Measurements from ENCODE around the gene CNTN5. TPM values are rescaled to one million over a fixed set of nuclear protein-coding genes. Genes with fewer than 3 reads are reported as not detected.
A peak's percentile ranks its signal among the peaks of the same experiment; 100 is the strongest.

The CNTN5 gene
- total RNA-seq, 1 experiment from 2014 or later, result not detected

DNA sequence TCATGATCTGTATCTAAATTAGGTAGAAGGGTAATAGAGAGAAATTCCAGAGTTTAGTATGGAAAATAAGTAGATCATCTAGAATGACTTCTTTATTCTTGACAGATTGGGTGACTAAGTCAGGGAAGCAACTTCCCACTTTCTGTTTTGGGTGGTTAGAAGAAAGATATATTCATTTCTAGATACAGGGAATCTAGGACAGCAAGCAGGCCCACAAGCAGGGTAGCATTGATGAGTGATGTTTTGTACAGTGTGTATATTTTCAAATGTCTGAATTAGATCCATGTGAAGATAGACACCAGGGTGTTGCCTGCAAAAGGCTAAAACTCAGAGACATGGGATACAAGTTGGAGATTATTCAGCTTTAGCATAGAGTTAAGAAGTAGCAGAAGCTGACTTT, 674.4 kb downstream of the CNTN5 start:
- DNase-seq (ENCODE audit: low read depth, low spot score), result no peak
- in situ Hi-C loops (cut with HindIII; ENCODE audit: low pct_unique_long_range_greater_than_20kb, low sequenced_read_pairs), result no loop called here

DNA sequence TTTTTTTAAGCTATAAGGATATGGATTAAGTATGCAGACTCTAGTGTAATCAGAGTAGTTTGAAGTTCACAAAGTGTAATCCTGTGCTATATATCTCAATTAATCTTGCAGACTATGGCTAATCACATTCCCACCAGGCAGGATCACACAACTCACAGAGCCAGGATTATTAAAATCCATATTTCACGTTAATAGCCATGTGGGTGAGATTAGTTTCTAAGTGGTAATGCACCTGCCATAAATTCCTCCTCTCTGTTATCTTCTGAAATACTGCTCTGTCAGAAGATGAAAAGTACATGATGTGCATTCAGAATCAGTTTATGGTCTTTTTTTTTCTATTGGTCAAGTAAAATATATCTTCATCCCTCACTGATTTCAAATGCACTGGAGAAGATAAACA, 686.1 kb downstream of the CNTN5 start:
- in situ Hi-C loops (cut with HindIII; ENCODE audit: low pct_unique_long_range_greater_than_20kb, low sequenced_read_pairs), result no loop called here
- no peak for DNase-seq (ENCODE audit: low read depth, low spot score)

- no peak for DNase-seq (ENCODE audit: low read depth, low spot score)
- in situ Hi-C loops (cut with HindIII; ENCODE audit: low pct_unique_long_range_greater_than_20kb, low sequenced_read_pairs), result no loop called here
Measured at GRCh38 chr11:99708928-99709672, 688.4 kb downstream of the CNTN5 start.

- no peak for DNase-seq (ENCODE audit: low read depth, low spot score)
- in situ Hi-C loops (cut with HindIII; ENCODE audit: low pct_unique_long_range_greater_than_20kb, low sequenced_read_pairs), result no loop called here
Measured at GRCh38 chr11:99716302-99716701, 695.6 kb downstream of the CNTN5 start.

- in situ Hi-C loops (cut with HindIII; ENCODE audit: low pct_unique_long_range_greater_than_20kb, low sequenced_read_pairs), result no loop called here
- no peak for DNase-seq (ENCODE audit: low read depth, low spot score)
Measured at GRCh38 chr11:99718291-99718690, 697.5 kb downstream of the CNTN5 start.

GRCh38 chr11:99739464-99740089, 718.8 kb downstream of the CNTN5 start:
- DNase-seq (ENCODE audit: low read depth, low spot score), result peak; percentile 54
- in situ Hi-C loops (cut with HindIII; ENCODE audit: low pct_unique_long_range_greater_than_20kb, low sequenced_read_pairs), result no loop called here

- no peak for DNase-seq (ENCODE audit: low read depth, low spot score)
- in situ Hi-C loops (cut with HindIII; ENCODE audit: low pct_unique_long_range_greater_than_20kb, low sequenced_read_pairs), result no loop called here
Measured at GRCh38 chr11:99742501-99742900, 721.8 kb downstream of the CNTN5 start.

- DNase-seq (ENCODE audit: low read depth, low spot score), result no peak
- in situ Hi-C loops (cut with HindIII; ENCODE audit: low pct_unique_long_range_greater_than_20kb, low sequenced_read_pairs), result no loop called here
Measured at GRCh38 chr11:99759787-99760186, 739.0 kb downstream of the CNTN5 start.

DNA sequence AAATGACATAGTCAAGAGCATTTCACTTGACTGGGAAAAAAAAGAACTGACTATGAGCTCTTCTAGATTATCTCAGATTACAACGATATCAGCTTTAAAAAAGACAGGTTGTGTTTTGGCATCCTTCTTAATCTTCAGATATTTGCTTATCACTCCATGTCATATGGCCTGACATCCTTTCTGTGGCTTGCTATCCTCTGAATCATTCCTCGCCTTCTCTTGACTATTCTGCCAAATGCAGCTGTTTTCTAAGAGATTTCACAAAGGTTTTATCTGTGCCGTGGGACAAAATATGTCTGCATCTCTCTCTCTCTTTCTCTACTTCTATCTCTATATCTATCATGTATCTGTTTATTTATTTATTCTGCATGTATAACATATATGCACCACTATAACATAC, 746.1 kb downstream of the CNTN5 start:
- no peak for DNase-seq (ENCODE audit: low read depth, low spot score)
- in situ Hi-C loops (cut with HindIII; ENCODE audit: low pct_unique_long_range_greater_than_20kb, low sequenced_read_pairs), result no loop called here

GRCh38 chr11:99773646-99774045, 752.9 kb downstream of the CNTN5 start:
- in situ Hi-C loops (cut with HindIII; ENCODE audit: low pct_unique_long_range_greater_than_20kb, low sequenced_read_pairs), result no loop called here
- DNase-seq (ENCODE audit: low read depth, low spot score), result no peak

- no peak for DNase-seq (ENCODE audit: low read depth, low spot score)
- in situ Hi-C loops (cut with HindIII; ENCODE audit: low pct_unique_long_range_greater_than_20kb, low sequenced_read_pairs), result no loop called here
Measured at GRCh38 chr11:99781074-99781473, 760.3 kb downstream of the CNTN5 start.

GRCh38 chr11:99791354-99791753, 770.6 kb downstream of the CNTN5 start:
- no peak for DNase-seq (ENCODE audit: low read depth, low spot score)
- in situ Hi-C loops (cut with HindIII; ENCODE audit: low pct_unique_long_range_greater_than_20kb, low sequenced_read_pairs), result no loop called here

GRCh38 chr11:99795999-99796398, 775.2 kb downstream of the CNTN5 start:
- DNase-seq (ENCODE audit: low read depth, low spot score), result no peak
- in situ Hi-C loops (cut with HindIII; ENCODE audit: low pct_unique_long_range_greater_than_20kb, low sequenced_read_pairs), result no loop called here

DNA sequence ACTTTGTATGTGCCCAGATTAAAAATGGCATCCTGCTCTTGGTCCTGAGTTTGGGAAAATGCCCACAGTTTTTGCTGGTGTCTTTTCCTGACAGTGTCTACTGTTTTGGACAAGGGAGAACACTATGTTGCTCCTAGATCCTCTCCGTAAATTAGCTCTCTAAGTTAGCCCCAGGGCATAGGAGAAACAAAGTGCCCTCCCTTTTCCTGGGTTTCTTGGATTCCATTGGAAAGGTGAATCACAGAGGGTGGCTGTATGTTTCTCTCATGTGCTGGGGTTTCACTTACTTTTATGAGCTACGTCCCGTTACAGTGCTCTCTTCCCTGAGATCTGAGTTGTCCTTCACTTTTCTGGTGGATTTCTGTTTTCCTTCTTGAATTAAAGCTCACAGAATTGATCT, 782.8 kb downstream of the CNTN5 start:
- in situ Hi-C loops (cut with HindIII; ENCODE audit: low pct_unique_long_range_greater_than_20kb, low sequenced_read_pairs), result no loop called here
- DNase-seq (ENCODE audit: low read depth, low spot score), result peak; percentile 43

- in situ Hi-C loops (cut with HindIII; ENCODE audit: low pct_unique_long_range_greater_than_20kb, low sequenced_read_pairs), result no loop called here
- DNase-seq (ENCODE audit: low read depth, low spot score), result no peak
Measured at GRCh38 chr11:99812516-99812915, 791.8 kb downstream of the CNTN5 start.

DNA sequence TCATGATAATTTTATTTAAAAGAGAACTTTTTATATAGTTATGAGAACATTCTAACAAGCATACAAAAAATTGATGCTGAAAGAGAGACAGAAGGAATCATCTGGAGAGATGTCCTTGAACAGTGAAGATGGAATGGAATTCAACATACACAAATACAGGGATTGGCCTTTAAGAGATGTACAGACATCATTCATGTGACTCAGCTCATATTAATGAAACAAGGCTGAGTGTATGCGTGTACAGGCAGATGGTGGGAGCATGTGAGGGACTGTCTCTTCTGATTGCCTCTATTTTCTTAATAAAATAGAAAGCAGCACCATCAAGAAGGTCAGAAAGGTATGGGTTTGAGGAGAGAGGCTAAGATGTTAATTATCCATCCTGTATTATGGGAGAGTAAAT, 793.3 kb downstream of the CNTN5 start:
- in situ Hi-C loops (cut with HindIII; ENCODE audit: low pct_unique_long_range_greater_than_20kb, low sequenced_read_pairs), result no loop called here
- DNase-seq (ENCODE audit: low read depth, low spot score), result no peak

GRCh38 chr11:99814738-99815137, 794.0 kb downstream of the CNTN5 start:
- no peak for DNase-seq (ENCODE audit: low read depth, low spot score)
- in situ Hi-C loops (cut with HindIII; ENCODE audit: low pct_unique_long_range_greater_than_20kb, low sequenced_read_pairs), result no loop called here

DNA sequence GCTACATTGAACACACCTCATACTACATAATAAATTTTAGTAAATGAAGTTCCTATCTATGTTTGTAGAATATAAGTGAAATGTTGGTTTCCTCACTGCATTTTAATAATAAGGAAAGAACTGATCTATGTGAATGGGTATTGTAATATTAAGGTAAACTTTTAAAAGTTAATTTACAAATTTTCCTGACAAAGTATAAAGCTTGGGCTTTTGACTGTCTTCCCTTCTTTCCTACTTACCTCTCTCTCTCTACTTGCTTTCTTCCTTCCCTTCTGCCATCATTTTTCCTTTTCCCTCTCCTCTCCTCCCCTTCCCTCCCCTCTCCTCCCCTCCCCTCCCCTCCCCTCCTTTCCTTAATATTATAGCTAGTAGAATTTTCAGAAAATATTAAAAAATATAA, 798.2 kb downstream of the CNTN5 start:
- no peak for DNase-seq (ENCODE audit: low read depth, low spot score)
- in situ Hi-C loops (cut with HindIII; ENCODE audit: low pct_unique_long_range_greater_than_20kb, low sequenced_read_pairs), result no loop called here

GRCh38 chr11:99822846-99823565, 802.3 kb downstream of the CNTN5 start:
- DNase-seq (ENCODE audit: low read depth, low spot score), result no peak

More at GRCh38 chr11:99822846-99823565, 802.3 kb downstream of the CNTN5 start:
- in situ Hi-C loops (cut with HindIII; ENCODE audit: low pct_unique_long_range_greater_than_20kb, low sequenced_read_pairs), result no loop called here
